Measurements from ENCODE around the gene ZNF24.

ZNF24 gene

DNA sequence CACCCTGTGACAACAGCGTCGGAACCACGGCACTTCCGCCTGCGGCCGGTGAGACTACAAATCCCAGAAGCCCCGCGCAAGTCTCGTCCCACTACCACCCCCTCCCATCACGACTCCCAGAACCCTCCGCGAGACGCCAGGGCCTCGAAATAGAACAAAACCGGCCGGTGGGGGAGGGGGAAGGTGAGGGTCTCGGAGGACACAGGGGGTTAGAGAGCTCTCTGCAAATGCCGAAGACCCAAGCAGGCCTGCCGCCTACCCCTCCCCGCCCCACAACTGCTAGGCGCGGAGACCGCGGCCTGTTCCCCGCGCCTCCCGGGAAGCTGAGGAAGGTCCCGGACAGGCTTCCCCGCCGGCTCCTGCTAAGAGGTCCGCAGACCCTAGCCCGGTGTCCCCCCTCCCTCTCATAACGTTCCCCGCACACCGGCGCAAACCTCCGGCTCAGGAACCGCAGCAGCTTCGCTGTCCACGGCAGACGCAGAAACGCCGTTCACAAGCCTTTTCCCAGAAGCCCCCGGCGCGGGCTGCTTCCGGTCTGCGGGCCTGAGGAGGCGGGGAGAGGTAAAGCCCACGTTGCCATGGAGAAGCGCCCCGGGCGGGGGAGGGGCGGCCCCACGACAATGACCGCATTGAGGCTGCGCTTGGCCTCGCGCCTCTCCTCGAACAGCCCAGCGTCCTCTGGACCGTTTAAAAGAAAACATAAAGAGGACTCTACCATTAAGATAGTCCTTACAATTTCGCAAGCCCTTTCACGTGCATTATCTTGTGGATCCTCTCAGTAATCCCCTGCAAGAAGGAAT lies at the start of gene ZNF24:
Gene ZNF24 (minus strand): TSS at position 485 of the 800 bp plus-strand sequence. CDS start 3,770 bp downstream, outside the sequence.
- peak; percentile 85 to 89 (median 87) for DNase-seq (ENCODE audit: low read depth in 4 of 4, low spot score in 1 of 4)

DNA sequence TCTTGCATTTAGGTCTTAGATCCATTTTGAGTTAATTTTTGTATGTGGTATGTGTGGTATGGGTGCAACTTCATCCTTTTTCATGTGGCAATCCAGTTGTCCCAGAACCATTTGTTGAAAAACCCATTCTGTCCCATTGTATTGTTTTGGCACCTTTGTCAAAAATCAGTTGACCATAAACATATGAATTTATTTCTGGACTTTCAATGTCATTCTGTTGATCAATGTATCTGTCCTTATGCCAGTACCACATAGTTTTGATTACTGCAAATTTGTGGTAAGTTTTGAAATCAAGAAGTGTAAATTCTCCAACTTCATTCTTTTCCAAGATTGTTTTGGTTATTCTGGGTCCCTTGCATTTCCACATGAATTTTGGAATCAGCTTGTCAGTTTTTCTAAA lies 49.5 kb upstream of the ZNF24 start:
- no peak for DNase-seq (ENCODE audit: low read depth in 4 of 4, low spot score in 1 of 4)

GRCh38 chr18:35392375-35392774 lies 48.2 kb upstream of the ZNF24 start:
- no peak for DNase-seq (ENCODE audit: low read depth in 4 of 4, low spot score in 1 of 4)

DNA sequence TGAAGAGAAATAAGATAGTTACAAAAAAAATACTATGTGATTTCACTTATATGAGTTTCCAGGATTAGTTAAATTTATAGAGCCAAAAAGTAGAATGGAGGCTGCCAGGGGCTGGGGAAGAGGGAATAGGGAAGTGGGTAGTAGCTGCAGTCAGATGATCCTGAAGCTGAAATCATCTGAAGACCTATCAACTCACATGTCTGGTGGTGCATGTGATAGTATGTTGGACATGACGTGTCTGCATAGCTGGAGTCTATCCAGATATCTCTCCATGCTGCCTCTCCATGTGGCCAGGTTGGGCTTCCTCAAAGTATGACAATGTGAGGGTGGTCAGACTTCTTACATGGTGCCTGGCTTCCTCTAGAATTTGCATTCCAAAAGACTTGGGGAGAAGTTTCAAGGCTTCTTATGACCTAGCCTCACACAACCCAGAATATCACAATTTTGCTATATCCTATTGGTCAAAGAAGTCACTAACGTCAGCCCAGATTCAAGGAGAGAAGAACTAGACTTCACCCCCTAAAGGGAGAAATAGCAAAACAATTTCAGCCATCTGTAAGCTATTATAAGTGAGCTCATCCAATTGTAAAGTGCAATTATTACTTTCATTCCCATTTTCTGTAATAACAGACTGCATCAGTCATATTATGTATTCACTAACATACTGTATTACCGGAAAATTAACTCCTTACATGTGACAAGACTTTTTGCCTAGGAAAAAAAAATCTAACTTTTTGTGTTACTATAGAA lies 46.9 kb upstream of the ZNF24 start:
- no peak for DNase-seq (ENCODE audit: low read depth in 4 of 4, low spot score in 1 of 4)

GRCh38 chr18:35389095-35389618 lies 44.9 kb upstream of the ZNF24 start:
- no peak for DNase-seq (ENCODE audit: low read depth in 4 of 4, low spot score in 1 of 4)

- no peak for DNase-seq (ENCODE audit: low read depth in 4 of 4, low spot score in 1 of 4)
These were observed 42.9 kb upstream of the ZNF24 start for GRCh38 chr18:35387152-35387571.

DNA sequence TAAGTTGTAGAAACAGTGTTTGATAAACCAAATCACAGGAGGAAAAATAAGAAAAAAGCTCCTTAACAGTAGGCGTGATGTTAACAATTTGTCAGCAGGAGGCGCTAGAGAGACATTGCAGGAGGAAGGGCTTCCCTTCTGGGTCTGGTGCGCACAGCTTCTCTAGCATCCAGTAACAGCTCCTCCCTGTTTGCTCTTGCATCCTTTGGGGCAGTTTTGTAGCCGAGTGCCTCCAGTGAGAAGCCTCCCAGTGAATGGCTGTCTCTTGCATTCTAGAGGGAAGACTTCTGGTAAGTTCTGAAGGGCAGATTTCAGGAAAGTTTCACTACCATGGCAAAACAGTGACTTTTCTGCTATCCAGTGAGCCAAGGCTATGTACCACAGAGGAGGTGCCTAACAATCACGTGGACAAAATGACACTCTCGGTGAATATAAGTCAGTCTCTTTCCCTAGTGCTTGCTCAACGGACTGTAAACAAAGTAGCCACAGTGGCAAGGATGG lies 42.4 kb upstream of the ZNF24 start:
- DNase-seq (ENCODE audit: low read depth in 4 of 4, low spot score in 1 of 4) = peak in 3 of 4 experiments; percentile 24 to 45 (median 32)

- no peak for DNase-seq (ENCODE audit: low read depth in 4 of 4, low spot score in 1 of 4)
These were observed 38.9 kb upstream of the ZNF24 start for GRCh38 chr18:35383136-35383535.

GRCh38 chr18:35379421-35379820 lies 35.2 kb upstream of the ZNF24 start:
- no peak for DNase-seq (ENCODE audit: low read depth in 4 of 4, low spot score in 1 of 4)

DNA sequence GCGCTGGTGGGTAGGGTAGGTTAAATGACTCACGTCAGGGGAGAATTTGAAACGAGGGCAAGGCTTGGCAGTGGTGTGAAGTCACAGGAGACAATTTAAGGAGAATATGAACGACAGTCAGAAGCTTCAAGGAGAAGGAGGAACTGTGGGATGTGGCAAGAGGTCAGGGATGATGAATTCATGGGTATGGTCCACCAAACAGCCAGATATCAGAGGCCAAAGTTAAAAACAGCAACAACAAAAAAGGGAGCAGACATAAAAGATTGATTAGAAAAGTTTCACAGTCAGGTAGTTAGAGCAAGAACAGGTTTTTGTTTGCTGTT lies 34.3 kb upstream of the ZNF24 start:
- DNase-seq (ENCODE audit: low read depth in 4 of 4, low spot score in 1 of 4) = no peak

- no peak for DNase-seq (ENCODE audit: low read depth in 4 of 4, low spot score in 1 of 4)
These were observed 33.8 kb upstream of the ZNF24 start for GRCh38 chr18:35377875-35378573.

- peak; percentile 47 to 63 (median 51) for DNase-seq (ENCODE audit: low read depth in 4 of 4, low spot score in 1 of 4)
These were observed 32.8 kb upstream of the ZNF24 start, which contains the start of gene ZNF396 for GRCh38 chr18:35376742-35377695. TSS of gene ZNF396 (minus strand) at chr18:35377337. CDS start at chr18:35374292, 3,045 bp downstream.

DNA sequence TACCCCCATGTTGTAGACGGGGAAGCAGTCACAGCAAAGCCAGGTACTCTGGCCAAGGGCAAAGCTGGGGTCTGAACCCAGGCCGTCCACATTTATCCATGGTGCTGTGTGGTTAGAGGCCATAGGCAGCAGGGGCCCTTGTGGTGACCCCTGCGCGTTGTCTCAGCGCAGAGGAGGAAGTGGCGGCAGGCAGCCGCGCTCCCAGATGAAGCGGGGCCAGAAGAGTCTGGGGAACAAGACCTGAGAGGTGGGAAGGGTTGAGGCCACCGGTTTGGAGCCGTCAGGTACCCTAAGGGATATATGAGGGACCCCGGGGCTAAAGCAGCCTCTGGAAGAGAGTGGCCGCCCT lies 32.1 kb upstream of the ZNF24 start:
- DNase-seq (ENCODE audit: low read depth in 4 of 4, low spot score in 1 of 4) = peak in 1 of 4 experiments; percentile 2

- DNase-seq (ENCODE audit: low read depth in 4 of 4, low spot score in 1 of 4) = no peak
These were observed 30.5 kb upstream of the ZNF24 start for GRCh38 chr18:35374708-35375107.

DNA sequence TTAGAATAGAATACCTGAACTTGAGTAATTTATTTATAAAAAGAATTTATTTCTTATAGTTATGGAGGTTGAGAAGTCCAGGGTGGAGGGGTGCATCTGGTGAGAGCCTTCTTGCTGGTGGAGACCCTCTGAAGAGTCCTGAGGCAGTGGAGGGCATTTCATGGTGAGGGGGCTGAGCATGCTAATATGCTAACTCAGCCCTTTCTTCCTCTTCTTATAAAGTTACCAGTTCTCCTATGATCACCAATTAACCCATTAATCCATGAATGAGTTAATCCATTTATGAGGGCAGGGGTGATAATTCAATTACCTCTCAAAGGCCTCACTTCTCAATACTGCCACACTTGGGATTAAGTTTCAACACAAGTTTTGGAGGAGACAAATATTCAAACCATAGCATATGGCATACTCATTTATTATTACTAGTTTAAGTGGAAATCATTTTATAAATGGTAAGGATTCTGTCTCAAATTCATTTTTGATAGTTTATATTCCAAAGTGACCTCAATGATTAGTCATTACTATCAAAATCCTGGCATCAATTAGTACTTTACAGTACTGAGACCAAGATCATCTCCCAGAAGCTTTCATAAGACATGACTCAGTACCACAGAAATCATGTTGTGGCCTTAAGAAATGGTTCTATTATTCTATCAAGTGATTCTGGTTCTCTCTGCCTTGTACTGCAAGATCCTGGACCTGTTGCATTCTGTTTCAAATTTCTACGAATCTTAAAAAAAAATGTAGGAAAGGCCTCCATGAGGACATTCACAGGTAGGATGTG lies 27.4 kb upstream of the ZNF24 start:
- DNase-seq (ENCODE audit: low read depth in 4 of 4, low spot score in 1 of 4) = no peak

DNA sequence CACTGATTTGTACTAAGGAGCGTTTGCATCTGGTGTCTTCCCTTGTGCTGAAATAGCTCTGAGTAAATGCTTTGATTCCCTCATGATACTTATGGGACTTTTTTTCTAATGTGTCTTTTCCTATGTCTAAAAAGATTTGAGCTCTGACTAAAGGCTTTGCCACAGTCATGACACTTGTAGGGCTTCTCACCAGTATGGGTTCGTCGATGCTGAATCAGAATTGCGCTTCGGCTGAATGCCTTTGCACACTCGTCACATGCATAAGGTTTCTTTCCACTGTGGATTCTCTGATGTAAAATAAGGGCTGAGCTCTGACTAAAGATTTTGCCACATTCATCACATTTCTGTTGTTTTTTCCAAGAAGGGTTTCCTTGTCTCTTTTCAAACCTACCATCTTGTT lies 24.9 kb upstream of the ZNF24 start:
- DNase-seq (ENCODE audit: low read depth in 4 of 4, low spot score in 1 of 4) = no peak

DNA sequence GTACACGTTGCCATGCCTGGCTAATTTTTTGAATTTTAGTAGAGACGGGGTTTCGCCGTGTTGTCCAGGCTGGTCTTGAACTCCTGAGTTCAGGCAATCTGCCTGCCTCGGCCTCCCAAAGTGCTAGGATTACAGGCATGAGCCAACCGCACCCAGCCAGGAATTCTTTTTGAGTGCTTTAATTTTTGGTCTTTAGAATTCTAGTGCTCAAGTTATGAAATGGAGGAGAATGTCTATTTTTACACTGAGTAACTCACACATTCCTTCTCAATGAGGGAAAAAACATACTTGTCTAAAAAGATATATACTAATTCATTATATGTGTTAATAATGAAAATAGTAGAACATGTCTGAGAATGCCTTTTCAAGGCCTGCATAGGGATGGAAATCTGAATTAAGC lies 24.4 kb upstream of the ZNF24 start:
- no peak for DNase-seq (ENCODE audit: low read depth in 4 of 4, low spot score in 1 of 4)

DNA sequence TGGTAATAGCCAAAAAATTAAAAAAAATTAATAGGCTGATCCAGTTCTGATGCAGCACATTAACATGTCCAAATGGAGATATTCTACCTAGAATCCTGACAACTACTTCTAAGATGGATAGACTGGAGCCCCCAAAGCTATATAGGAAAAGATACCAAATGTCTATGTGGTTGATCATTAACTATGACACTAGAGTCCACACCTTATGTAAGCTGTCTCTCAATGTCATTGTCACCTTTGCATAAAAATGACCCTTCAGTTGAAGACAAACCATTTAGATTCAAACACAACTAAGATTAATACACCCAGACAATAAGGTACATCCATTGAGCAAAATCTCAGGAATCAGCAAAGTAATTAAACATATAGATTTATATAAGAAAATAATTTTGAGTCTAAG lies 18.3 kb upstream of the ZNF24 start:
- DNase-seq (ENCODE audit: low read depth in 4 of 4, low spot score in 1 of 4) = no peak

DNA sequence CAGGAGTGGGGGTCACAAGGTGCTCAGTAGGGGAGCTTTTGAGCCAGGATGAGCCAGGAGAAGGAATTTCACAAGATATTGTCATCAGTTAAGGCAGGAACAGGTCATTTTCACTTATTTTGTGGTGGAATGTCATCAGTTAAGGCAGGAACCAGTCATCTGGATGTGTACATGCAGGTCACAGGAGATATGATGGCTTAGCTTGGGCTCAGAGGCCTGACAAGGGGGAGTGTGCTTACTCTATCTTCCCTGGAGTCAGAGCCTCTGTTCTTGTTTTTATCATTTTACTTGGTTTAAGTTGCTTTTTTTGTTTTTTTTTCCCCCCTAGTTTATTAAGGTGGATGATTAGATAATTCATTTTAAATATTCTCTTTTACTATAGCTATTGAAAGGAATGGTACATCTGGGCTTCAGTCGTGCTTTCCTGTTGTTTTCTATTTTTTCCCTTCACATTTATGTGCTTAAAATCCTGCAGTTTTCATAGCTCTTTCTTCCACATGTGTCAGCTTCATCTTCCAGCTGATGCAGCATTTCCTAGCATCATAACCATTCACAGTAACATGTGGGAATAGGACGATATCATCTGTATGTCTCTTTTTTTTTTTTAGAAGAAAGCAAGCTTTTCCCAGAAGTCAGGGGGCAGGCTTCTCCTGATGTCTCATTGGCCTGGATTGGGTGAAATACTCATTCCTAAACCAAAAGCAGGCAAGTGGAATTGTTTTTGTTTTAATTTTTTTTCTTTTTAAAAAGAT lies 17.5 kb upstream of the ZNF24 start:
- DNase-seq (ENCODE audit: low read depth in 4 of 4, low spot score in 1 of 4) = no peak
